ENCODE data around the gene ANAPC2. TPM values are rescaled to one million over a fixed set of nuclear protein-coding genes. Genes with fewer than 3 reads are reported as not detected.

ANAPC2 gene
- total RNA-seq, 2 donors from 2014 or later: 32.5 to 64.5 TPM

- H3K9me3 ChIP-seq: no peaks in the 10 kb centered on the region
- H3K27me3 ChIP-seq (replicated peaks; ENCODE audit: insufficient read depth): peaks cover 20% of the 10 kb centered on the region
- intact Hi-C loops (cut with DNase I): no loop called here
- H3K4me1 ChIP-seq (replicated peaks): no peaks in the 10 kb centered on the region
- no peak for DNase-seq (ENCODE audit: low spot score)
- TF ChIP-seq CTCF (IDR thresholded peaks at IDR 0.05) (no peak), POLR2A (IDR thresholded peaks at IDR 0.05) (no peak), POLR2AphosphoS5 (IDR thresholded peaks at IDR 0.05) (no peak)
- no peak overlapping the region for H3K27ac ChIP-seq
- no peaks in the 10 kb centered on the region for H3K36me3 ChIP-seq
- H3K4me3 ChIP-seq: no peak overlapping the region
- WGBS: 21% methylated on average over 15 of the region's 24 CpGs
These were observed 40.6 kb downstream of the ANAPC2 start for GRCh38 chr9:137147793-137148160.

- no peak overlapping the region for H3K27ac ChIP-seq
These were observed 41.1 kb downstream of the ANAPC2 start for GRCh38 chr9:137147091-137147792.

GRCh38 chr9:137146527-137146918 lies 41.8 kb downstream of the ANAPC2 start:
- intact Hi-C loops (cut with DNase I): no loop called here
- Histone ChIP-seq H3K4me1 (replicated peaks) (no peaks in the 10 kb centered on the region), H3K27me3 (replicated peaks; ENCODE audit: insufficient read depth) (peaks cover 24% of the 10 kb centered on the region)

More at GRCh38 chr9:137147091-137147792, 41.1 kb downstream of the ANAPC2 start:
- intact Hi-C loops (cut with DNase I): no loop called here
- WGBS: 78% methylated on average over 26 of the region's 26 CpGs
- no peak overlapping the region for H3K4me3 ChIP-seq
- TF ChIP-seq POLR2A (IDR thresholded peaks at IDR 0.05) (no peak), CTCF (IDR thresholded peaks at IDR 0.05) (no peak), POLR2AphosphoS5 (IDR thresholded peaks at IDR 0.05) (no peak)
- H3K4me1 ChIP-seq (replicated peaks): no peaks in the 10 kb centered on the region
- peaks cover 24% of the 10 kb centered on the region for H3K27me3 ChIP-seq (replicated peaks; ENCODE audit: insufficient read depth)
- H3K36me3 ChIP-seq: no peaks in the 10 kb centered on the region
- no peak for DNase-seq (ENCODE audit: low spot score)
- H3K9me3 ChIP-seq: no peaks in the 10 kb centered on the region

GRCh38 chr9:137145731-137146526 lies 42.4 kb downstream of the ANAPC2 start:
- DNase-seq (ENCODE audit: low spot score): no peak
- H3K4me1 ChIP-seq (replicated peaks): no peaks in the 10 kb centered on the region
- intact Hi-C loops (cut with DNase I): no loop called here
- 56% methylated on average over 42 of the region's 49 CpGs for WGBS
- TF ChIP-seq POLR2A (IDR thresholded peaks at IDR 0.05) (no peak), POLR2AphosphoS5 (IDR thresholded peaks at IDR 0.05) (no peak), CTCF (IDR thresholded peaks at IDR 0.05) (no peak)
- H3K9me3 ChIP-seq: no peaks in the 10 kb centered on the region
- no peaks in the 10 kb centered on the region for H3K36me3 ChIP-seq
- no peak overlapping the region for H3K4me3 ChIP-seq
- H3K27ac ChIP-seq: no peak overlapping the region
- peaks cover 24% of the 10 kb centered on the region for H3K27me3 ChIP-seq (replicated peaks; ENCODE audit: insufficient read depth)

More at GRCh38 chr9:137146527-137146918, 41.8 kb downstream of the ANAPC2 start:
- no peaks in the 10 kb centered on the region for H3K9me3 ChIP-seq
- H3K4me3 ChIP-seq: no peak overlapping the region
- H3K36me3 ChIP-seq: no peaks in the 10 kb centered on the region
- TF ChIP-seq CTCF (IDR thresholded peaks at IDR 0.05) (no peak), POLR2A (IDR thresholded peaks at IDR 0.05) (no peak), POLR2AphosphoS5 (IDR thresholded peaks at IDR 0.05) (no peak)
- H3K27ac ChIP-seq: no peak overlapping the region
- DNase-seq (ENCODE audit: low spot score): no peak
- 54% methylated on average over 9 of the region's 9 CpGs for WGBS

Data from prostate gland (tissue), 2 donors.